HG03064 (cell line): ENCODE measurements around the gene C2CD2.

Source experiments
- ATAC-seq: cut with Tn5 transposase; IDR thresholded peaks from one replicate; pipeline ENCODE4 v1.9.1; 2021; ENCODE audit warnings: low read depth; ENCODE audit not compliant: unreplicated experiment

Gene C2CD2

GRCh38 chr21:41939391-41939790, 14.4 kb downstream of the C2CD2 start:
- ATAC-seq = no peak

GRCh38 chr21:41933313-41934079, 20.3 kb downstream of the C2CD2 start:
- no peak for ATAC-seq

- no peak for ATAC-seq
These were observed 21.1 kb downstream of the C2CD2 start for GRCh38 chr21:41932576-41933312.

GRCh38 chr21:41932191-41932575, 21.6 kb downstream of the C2CD2 start:
- no peak for ATAC-seq

GRCh38 chr21:41931041-41931451, 22.8 kb downstream of the C2CD2 start:
- no peak for ATAC-seq

GRCh38 chr21:41929248-41929647, 24.6 kb downstream of the C2CD2 start:
- no peak for ATAC-seq

GRCh38 chr21:41928621-41929220, 25.1 kb downstream of the C2CD2 start:
- no peak for ATAC-seq

- no peak for ATAC-seq
These were observed 25.9 kb downstream of the C2CD2 start for GRCh38 chr21:41927727-41928409.

GRCh38 chr21:41926807-41927171, 27.0 kb downstream of the C2CD2 start:
- no peak for ATAC-seq

GRCh38 chr21:41926117-41926806, 27.6 kb downstream of the C2CD2 start:
- no peak for ATAC-seq

GRCh38 chr21:41925767-41926116, 28.1 kb downstream of the C2CD2 start:
- no peak for ATAC-seq

- ATAC-seq = no peak
These were observed 29.5 kb downstream of the C2CD2 start for GRCh38 chr21:41924368-41924754.

GRCh38 chr21:41923631-41924367, 30.0 kb downstream of the C2CD2 start:
- ATAC-seq = no peak

GRCh38 chr21:41923186-41923585, 30.6 kb downstream of the C2CD2 start:
- ATAC-seq = no peak

GRCh38 chr21:41921021-41921420, 32.8 kb downstream of the C2CD2 start:
- ATAC-seq = no peak

GRCh38 chr21:41920476-41920875, 33.3 kb downstream of the C2CD2 start:
- no peak for ATAC-seq

GRCh38 chr21:41919666-41920398, 34.0 kb downstream of the C2CD2 start:
- ATAC-seq = no peak

- no peak for ATAC-seq
These were observed 35.1 kb downstream of the C2CD2 start for GRCh38 chr21:41918561-41919358.

- no peak for ATAC-seq
These were observed 36.3 kb downstream of the C2CD2 start for GRCh38 chr21:41917531-41917930.
